ENCODE data around the gene MPV17L2. TPM values are rescaled to one million over a fixed set of nuclear protein-coding genes. Genes with fewer than 3 reads are reported as not detected.
A peak's percentile ranks its signal among the peaks of the same experiment; 100 is the strongest.

Gene MPV17L2
- total RNA-seq, 1 experiment from 2014 or later, result 11.2 TPM

DNA sequence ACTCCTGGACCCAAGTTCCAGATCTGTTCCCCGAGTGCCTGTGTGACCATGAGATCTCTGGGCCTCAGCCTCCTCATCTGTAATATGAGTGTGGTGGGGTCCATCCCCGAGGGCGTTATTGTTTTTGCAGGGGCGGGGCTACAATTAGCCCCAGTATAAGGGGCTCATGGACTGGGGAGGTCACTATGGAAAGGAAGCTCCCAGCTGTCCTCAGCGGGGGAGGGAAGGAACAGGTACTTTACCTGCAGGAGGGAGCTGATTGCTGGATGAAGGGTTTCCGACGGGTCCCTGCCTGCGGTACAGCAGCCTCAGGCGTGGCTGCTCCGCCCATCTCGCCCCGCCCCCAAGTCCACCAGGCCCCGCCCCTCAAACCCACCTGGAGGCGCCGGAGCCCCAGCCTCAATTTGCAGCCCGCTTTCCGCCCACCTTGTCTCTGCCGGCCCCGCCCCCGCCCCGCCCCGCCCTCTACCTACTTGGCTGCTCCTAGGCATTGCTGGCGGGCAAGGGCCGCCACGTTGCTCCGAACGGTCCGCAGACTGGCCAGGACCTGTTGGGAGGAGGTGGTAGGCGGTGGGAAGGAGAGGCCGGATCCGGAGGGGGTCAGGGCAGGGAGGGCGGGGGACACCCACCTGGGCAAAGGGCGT lies 27.7 kb downstream of the MPV17L2 start:
- Histone ChIP-seq H3K4me3 (no peak overlapping the region), H3K27ac (no peak overlapping the region), H3K79me2 (ENCODE audit: low read depth) (no peaks in the 10 kb centered on the region), H3F3A (ENCODE audit: insufficient read depth, low read depth) (peaks cover 22% of the 10 kb centered on the region), H3K36me3 (ENCODE audit: low read depth) (no peaks in the 10 kb centered on the region), H3K4me1 (replicated peaks; ENCODE audit: insufficient read depth) (0 out of 2 replicates have a peak, but pooled peaks cover 3% of the 10 kb centered on the region), H4K20me1 (ENCODE audit: insufficient read depth) (no peaks in the 10 kb centered on the region), H3K9me2 (ENCODE audit: insufficient read depth) (no peaks in the 10 kb centered on the region), H2AFZ (no peak overlapping the region), H3K9me3 (ENCODE audit: insufficient read depth, low read depth) (no peaks in the 10 kb centered on the region), H3K4me2 (peak overlapping the region; percentile 17; the same call in 1 of the 2 replicates), H3K27me3 (ENCODE audit: insufficient read depth, low read depth) (no peaks in the 10 kb centered on the region)
- DNase-seq, result no peak
- ChIA-PET POLR2A (ENCODE audit: unreplicated experiment) (no interaction called here), CTCF (no interaction called here)
- TF ChIP-seq, protein P1, sequence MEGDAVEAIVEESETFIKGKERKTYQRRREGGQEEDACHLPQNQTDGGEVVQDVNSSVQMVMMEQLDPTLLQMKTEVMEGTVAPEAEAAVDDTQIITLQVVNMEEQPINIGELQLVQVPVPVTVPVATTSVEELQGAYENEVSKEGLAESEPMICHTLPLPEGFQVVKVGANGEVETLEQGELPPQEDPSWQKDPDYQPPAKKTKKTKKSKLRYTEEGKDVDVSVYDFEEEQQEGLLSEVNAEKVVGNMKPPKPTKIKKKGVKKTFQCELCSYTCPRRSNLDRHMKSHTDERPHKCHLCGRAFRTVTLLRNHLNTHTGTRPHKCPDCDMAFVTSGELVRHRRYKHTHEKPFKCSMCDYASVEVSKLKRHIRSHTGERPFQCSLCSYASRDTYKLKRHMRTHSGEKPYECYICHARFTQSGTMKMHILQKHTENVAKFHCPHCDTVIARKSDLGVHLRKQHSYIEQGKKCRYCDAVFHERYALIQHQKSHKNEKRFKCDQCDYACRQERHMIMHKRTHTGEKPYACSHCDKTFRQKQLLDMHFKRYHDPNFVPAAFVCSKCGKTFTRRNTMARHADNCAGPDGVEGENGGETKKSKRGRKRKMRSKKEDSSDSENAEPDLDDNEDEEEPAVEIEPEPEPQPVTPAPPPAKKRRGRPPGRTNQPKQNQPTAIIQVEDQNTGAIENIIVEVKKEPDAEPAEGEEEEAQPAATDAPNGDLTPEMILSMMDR (conservative IDR thresholded peaks at IDR 0.05), result no peak
- TF ChIP-seq EZH2 (IDR thresholded peaks at IDR 0.05; ENCODE audit: low read depth), result no peak
- intact Hi-C loops (cut with micrococcal nuclease; ENCODE audit: unreplicated experiment), result no loop called here
- BruUV-seq (replicated peaks), result no TSS peak

- TF ChIP-seq, protein P1 (conservative IDR thresholded peaks at IDR 0.05), result no peak
- TF ChIP-seq EZH2 (IDR thresholded peaks at IDR 0.05; ENCODE audit: low read depth), result no peak
- H3K27ac ChIP-seq, result no peak overlapping the region
- no peaks in the 10 kb centered on the region for H4K20me1 ChIP-seq (ENCODE audit: insufficient read depth)
- no peak overlapping the region for H3K4me2 ChIP-seq
- no peaks in the 10 kb centered on the region for H3K27me3 ChIP-seq (ENCODE audit: insufficient read depth, low read depth)
- no peak overlapping the region for H3K4me3 ChIP-seq
- no peak overlapping the region for H2AFZ ChIP-seq
- no peak for DNase-seq
- no peaks in the 10 kb centered on the region for H3K9me3 ChIP-seq (ENCODE audit: insufficient read depth, low read depth)
- no peaks in the 10 kb centered on the region for H3K79me2 ChIP-seq (ENCODE audit: low read depth)
- 0 out of 2 replicates have a peak, but pooled peaks cover 3% of the 10 kb centered on the region for H3K4me1 ChIP-seq (replicated peaks; ENCODE audit: insufficient read depth)
- intact Hi-C loops (cut with micrococcal nuclease; ENCODE audit: unreplicated experiment), result no loop called here
- peaks cover 22% of the 10 kb centered on the region for H3F3A ChIP-seq (ENCODE audit: insufficient read depth, low read depth)
- H3K9me2 ChIP-seq (ENCODE audit: insufficient read depth), result no peaks in the 10 kb centered on the region
- H3K36me3 ChIP-seq (ENCODE audit: low read depth), result no peaks in the 10 kb centered on the region
- no TSS peak for BruUV-seq (replicated peaks)
- ChIA-PET POLR2A (ENCODE audit: unreplicated experiment) (no interaction called here), CTCF (interaction anchor here (1.4 kb wide), 1 partner anchor 14 kb away, joined by 19 read pairs; no protein-coding TSS in a partner anchor)
Observed at GRCh38 chr19:18221815-18222725, 29.1 kb downstream of the MPV17L2 start.

GRCh38 chr19:18223860-18224524 lies 31.0 kb downstream of the MPV17L2 start:
- 0 out of 2 replicates have a peak, but pooled peaks cover 3% of the 10 kb centered on the region for H3K4me1 ChIP-seq (replicated peaks; ENCODE audit: insufficient read depth)
- peaks cover 23% of the 10 kb centered on the region for H3F3A ChIP-seq (ENCODE audit: insufficient read depth, low read depth)
- no peaks in the 10 kb centered on the region for H3K9me3 ChIP-seq (ENCODE audit: insufficient read depth, low read depth)
- peak overlapping the region; percentile 63 for H3K4me3 ChIP-seq
- BruUV-seq (replicated peaks), result no TSS peak
- H3K36me3 ChIP-seq (ENCODE audit: low read depth), result no peaks in the 10 kb centered on the region
- intact Hi-C loops (cut with micrococcal nuclease; ENCODE audit: unreplicated experiment), result no loop called here
- H3K27ac ChIP-seq, result peak overlapping the region; percentile 40; the same call in 1 of the 2 replicates
- H3K9me2 ChIP-seq (ENCODE audit: insufficient read depth), result no peaks in the 10 kb centered on the region
- no peaks in the 10 kb centered on the region for H3K27me3 ChIP-seq (ENCODE audit: insufficient read depth, low read depth)
- peak overlapping the region; percentile 83 for H3K4me2 ChIP-seq
- H3K79me2 ChIP-seq (ENCODE audit: low read depth), result no peaks in the 10 kb centered on the region
- POLR2A ChIA-PET (ENCODE audit: unreplicated experiment), result interaction anchor here (0.5 to 1.0 kb wide), 9 partner anchors 10 to 825 kb away, joined by 3 to 14 read pairs (median 4); partner anchors contain the start of genes JUND and RAB3A
- no peak for TF ChIP-seq EZH2 (IDR thresholded peaks at IDR 0.05; ENCODE audit: low read depth)
- TF ChIP-seq, protein P1 (conservative IDR thresholded peaks at IDR 0.05), result no peak
- peak; percentile 47 to 73 for DNase-seq
- no peaks in the 10 kb centered on the region for H4K20me1 ChIP-seq (ENCODE audit: insufficient read depth)
- CTCF ChIA-PET, result interaction anchor here (0.6 to 1.5 kb wide), 4 partner anchors 16 to 31 kb away, joined by 3 to 6 read pairs (median 4); partner anchors contain the start of gene MPV17L2
- peak overlapping the region; percentile 90 for H2AFZ ChIP-seq

Data from PC-9 (cell line).